Measurements from ENCODE around the gene CIAPIN1.

Gene CIAPIN1

DNA sequence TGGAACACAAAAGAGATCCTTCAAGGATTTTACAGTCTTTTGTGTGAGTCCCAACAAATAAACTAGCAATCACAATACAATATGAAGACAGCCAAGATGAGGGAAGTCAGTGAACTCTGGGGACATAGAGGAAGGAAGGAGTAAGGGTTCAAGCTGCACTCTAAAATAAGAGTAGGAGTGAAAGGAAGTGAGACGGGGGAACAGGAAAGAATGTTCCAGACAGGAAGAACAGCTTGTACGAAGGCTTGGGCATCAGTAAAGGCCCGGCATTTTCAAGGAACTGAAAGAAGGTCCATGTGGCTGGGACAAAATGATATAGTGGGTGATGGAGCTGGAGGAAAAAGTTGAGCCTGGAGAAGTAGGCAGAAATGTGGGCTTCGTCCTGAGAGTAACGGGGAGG, 38.1 kb downstream of the CIAPIN1 start:
- Histone ChIP-seq H3K36me3 (no peaks in the 10 kb centered on the region), H3K4me3 (no peak overlapping the region), H3K9me3 (no peaks in the 10 kb centered on the region), H3K4me1 (peaks cover 0 to 13% (median 4%) of the 10 kb centered on the region in 4 donors), H3K27ac (no peak overlapping the region), H3K27me3 (no peaks in the 10 kb centered on the region)
- intact Hi-C loops (cut with DNase I; ENCODE audit: low total_unique reads) = no loop called here
- TF ChIP-seq, protein P1, sequence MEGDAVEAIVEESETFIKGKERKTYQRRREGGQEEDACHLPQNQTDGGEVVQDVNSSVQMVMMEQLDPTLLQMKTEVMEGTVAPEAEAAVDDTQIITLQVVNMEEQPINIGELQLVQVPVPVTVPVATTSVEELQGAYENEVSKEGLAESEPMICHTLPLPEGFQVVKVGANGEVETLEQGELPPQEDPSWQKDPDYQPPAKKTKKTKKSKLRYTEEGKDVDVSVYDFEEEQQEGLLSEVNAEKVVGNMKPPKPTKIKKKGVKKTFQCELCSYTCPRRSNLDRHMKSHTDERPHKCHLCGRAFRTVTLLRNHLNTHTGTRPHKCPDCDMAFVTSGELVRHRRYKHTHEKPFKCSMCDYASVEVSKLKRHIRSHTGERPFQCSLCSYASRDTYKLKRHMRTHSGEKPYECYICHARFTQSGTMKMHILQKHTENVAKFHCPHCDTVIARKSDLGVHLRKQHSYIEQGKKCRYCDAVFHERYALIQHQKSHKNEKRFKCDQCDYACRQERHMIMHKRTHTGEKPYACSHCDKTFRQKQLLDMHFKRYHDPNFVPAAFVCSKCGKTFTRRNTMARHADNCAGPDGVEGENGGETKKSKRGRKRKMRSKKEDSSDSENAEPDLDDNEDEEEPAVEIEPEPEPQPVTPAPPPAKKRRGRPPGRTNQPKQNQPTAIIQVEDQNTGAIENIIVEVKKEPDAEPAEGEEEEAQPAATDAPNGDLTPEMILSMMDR (IDR thresholded peaks at IDR 0.05) = no peak
- DNase-seq = no peak

DNA sequence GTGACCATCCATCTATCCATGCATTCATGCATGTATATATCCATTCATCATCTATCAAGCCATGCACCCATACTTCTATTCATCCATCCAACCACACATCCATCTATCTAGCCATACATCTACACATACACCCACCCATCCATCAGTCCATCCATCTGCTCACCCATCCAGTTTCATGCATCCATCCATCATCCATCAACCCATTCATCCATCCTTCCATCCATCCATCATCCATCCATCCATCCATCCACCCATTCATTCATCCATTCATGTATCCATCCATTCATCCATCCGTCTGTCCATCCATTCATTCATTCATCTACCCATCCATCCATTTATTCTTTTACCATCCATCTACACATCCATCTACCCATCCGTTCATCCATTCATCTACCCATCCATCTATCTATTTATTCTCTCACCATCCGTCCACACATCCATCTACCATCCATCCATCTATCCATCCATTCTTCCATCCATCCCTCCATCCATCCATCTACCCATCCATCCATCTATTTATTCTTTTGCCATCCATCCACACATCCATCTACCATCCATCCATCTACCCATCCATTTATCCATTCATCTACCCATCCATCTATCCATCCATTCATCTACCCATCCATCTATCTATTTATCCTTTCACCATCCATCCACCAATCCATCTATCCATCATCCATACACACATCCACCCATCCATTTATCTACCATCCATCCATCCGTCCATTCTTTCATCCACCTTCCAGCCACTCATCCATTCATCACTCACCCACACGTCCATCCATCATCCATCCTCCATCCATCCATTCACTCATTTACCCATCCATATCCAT, 39.4 kb downstream of the CIAPIN1 start:
- Histone ChIP-seq H3K4me3 (no peak overlapping the region), H3K4me1 (peaks cover 0 to 13% (median 4%) of the 10 kb centered on the region in 4 donors), H3K27me3 (no peaks in the 10 kb centered on the region), H3K9me3 (no peaks in the 10 kb centered on the region), H3K27ac (no peak overlapping the region), H3K36me3 (no peaks in the 10 kb centered on the region)
- intact Hi-C loops (cut with DNase I; ENCODE audit: low total_unique reads) = no loop called here
- TF ChIP-seq, protein P1 (IDR thresholded peaks at IDR 0.05) = no peak
- no peak for DNase-seq

DNA sequence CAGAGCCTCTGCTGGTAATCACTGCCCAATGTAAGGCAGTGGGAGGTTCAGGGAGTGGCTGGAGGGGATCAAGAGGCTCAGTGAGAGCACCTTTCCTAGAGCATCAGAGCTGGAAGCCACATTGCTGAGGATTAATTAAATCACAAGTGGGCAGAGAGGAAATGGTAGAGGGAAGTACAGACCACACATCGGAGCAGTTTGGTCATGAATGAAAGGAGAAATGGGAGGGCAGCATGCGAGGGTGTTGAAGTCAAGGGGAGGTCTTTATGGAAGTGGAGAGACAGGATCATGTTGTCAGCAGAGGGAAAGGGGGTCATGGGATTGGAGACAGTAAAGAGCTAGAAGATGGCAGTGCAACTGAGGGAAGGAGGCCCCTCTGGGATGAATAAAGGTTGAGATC, 40.3 kb downstream of the CIAPIN1 start:
- peaks cover 0 to 13% (median 4%) of the 10 kb centered on the region in 4 donors for H3K4me1 ChIP-seq

DNA sequence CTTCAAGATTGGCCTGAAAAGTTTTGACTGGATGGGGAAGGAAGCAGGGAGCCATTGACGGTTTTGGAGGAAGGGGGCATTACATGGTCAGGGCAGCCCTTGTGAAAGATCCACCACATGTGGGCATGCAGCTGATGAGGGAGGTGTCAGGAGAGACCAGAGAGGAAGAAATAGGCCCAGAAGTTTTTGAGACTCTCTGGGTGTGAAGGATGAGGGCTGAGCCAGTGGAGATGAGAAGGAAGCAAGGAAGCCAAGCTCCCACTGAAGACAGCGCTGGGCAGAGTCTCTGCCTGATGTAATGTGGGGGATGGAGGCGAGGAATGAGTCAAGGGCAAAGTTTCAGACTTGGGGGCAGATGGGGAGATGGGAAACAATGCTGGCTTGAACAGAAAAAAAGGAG, 42.1 kb downstream of the CIAPIN1 start:
- H3K9me3 ChIP-seq = no peaks in the 10 kb centered on the region
- no peak overlapping the region for H3K27ac ChIP-seq
- intact Hi-C loops (cut with DNase I; ENCODE audit: low total_unique reads) = no loop called here
- DNase-seq = no peak
- H3K4me1 ChIP-seq = peaks cover 0 to 9% (median 4%) of the 10 kb centered on the region in 4 donors
- H3K4me3 ChIP-seq = no peak overlapping the region
- no peaks in the 10 kb centered on the region for H3K27me3 ChIP-seq
- H3K36me3 ChIP-seq = no peaks in the 10 kb centered on the region
- TF ChIP-seq, protein P1 (IDR thresholded peaks at IDR 0.05) = no peak

More for the DNA sequence above, 40.3 kb downstream of the CIAPIN1 start:
- TF ChIP-seq, protein P1 (IDR thresholded peaks at IDR 0.05) = no peak
- intact Hi-C loops (cut with DNase I; ENCODE audit: low total_unique reads) = no loop called here
- H3K27ac ChIP-seq = no peak overlapping the region
- no peaks in the 10 kb centered on the region for H3K9me3 ChIP-seq
- no peak overlapping the region for H3K4me3 ChIP-seq
- DNase-seq = no peak
- H3K36me3 ChIP-seq = no peaks in the 10 kb centered on the region
- no peaks in the 10 kb centered on the region for H3K27me3 ChIP-seq

DNA sequence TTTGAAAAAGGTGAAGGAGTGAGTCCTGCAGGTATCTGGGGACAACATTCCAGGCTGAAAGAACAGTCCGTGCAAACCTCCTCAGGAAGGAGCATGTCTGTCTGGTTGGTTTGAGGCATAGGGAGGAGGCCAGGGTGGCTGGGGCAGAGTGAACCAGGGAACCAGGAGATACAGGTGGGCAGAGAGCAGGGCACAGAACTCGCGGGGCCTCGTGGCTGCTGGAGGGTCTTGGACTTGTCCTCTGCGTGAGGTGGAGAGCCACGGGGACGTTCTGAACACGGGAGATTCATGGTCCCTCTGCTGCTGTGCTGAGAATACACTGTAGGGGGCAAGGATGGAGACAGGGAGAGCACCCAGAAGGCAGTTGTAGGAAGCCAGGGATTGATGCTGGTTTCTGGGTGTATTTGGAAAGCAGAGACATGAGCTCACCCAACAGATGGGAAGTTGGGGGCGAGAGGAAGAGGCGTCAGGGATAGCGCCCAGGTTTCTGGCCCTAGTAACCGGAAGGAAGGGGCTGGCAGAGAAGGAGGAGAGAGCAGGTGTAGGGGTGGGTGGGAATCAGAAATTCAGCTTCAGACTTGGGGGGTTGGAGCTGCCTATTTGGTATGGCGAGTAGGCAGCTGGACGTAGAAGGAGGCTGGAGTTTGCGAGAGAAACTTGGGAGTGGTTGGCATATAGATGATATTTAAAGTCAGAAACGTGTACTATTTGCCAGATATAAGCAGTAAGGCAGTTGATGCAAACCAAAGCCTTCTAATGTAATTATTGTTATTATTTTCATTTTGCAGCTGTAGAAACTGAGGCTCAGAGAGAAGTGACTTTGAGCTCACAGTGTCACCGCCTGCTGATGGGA, 43.0 kb downstream of the CIAPIN1 start, which contains the start of gene CCL17:
Gene CCL17 (plus strand): TSS at position 803 of the 853 bp plus-strand sequence. CDS start 9,166 bp downstream, outside the sequence.
- Histone ChIP-seq H3K36me3 (no peaks in the 10 kb centered on the region), H3K27ac (no peak within 1 kb of the TSS), H3K9me3 (no peaks in the 10 kb centered on the region), H3K4me3 (no peak within 1 kb of the TSS), H3K4me1 (peaks cover 0 to 9% (median 2%) of the 10 kb centered on the region in 4 donors), H3K27me3 (no peaks in the 10 kb centered on the region)
- intact Hi-C loops (cut with DNase I; ENCODE audit: low total_unique reads) = no loop called here
- TF ChIP-seq, protein P1 (IDR thresholded peaks at IDR 0.05) = no peak
- DNase-seq = no peak
